ENCODE measurements around the gene CCDC15. TPM values are rescaled to one million over a fixed set of nuclear protein-coding genes. Genes with fewer than 3 reads are reported as not detected.
"Not testable (repeated sequence)": the region's sequence is repeated elsewhere in the genome, so short reads cannot be mapped to it uniquely, and the experiment has no call there.

Gene CCDC15
- total RNA-seq, 1 experiment from 2014 or later, result 11.5 TPM

GRCh38 chr11:125084057-125084416 is 130.0 kb downstream of the CCDC15 start:
- peaks cover 12% of the 10 kb centered on the region for H3K4me1 ChIP-seq
- H3K27ac ChIP-seq, result no peak overlapping the region
- H3K4me3 ChIP-seq, result no peak overlapping the region
- no peak for DNase-seq
- H3K27me3 ChIP-seq, result no peaks in the 10 kb centered on the region
- no peaks in the 10 kb centered on the region for H3K9me3 ChIP-seq (replicated peaks)
- no peaks in the 10 kb centered on the region for H3K36me3 ChIP-seq

GRCh38 chr11:125084761-125085231 is 130.8 kb downstream of the CCDC15 start:
- Histone ChIP-seq H3K9me3 (replicated peaks) (no peaks in the 10 kb centered on the region), H3K4me1 (peaks cover 12% of the 10 kb centered on the region), H3K27ac (no peak overlapping the region), H3K4me3 (no peak overlapping the region), H3K27me3 (no peaks in the 10 kb centered on the region), H3K36me3 (no peaks in the 10 kb centered on the region)
- DNase-seq, result no peak

- peaks cover 12% of the 10 kb centered on the region for H3K4me1 ChIP-seq
- no peaks in the 10 kb centered on the region for H3K36me3 ChIP-seq
- no peak overlapping the region for H3K4me3 ChIP-seq
- H3K9me3 ChIP-seq (replicated peaks), result no peaks in the 10 kb centered on the region
- no peaks in the 10 kb centered on the region for H3K27me3 ChIP-seq
- H3K27ac ChIP-seq, result no peak overlapping the region
- no peak for DNase-seq
Observed at GRCh38 chr11:125085301-125086081, 131.5 kb downstream of the CCDC15 start.

GRCh38 chr11:125086633-125087296 is 132.8 kb downstream of the CCDC15 start:
- Histone ChIP-seq H3K36me3 (no peaks in the 10 kb centered on the region), H3K9me3 (replicated peaks) (no peaks in the 10 kb centered on the region), H3K4me3 (no peak overlapping the region), H3K27me3 (no peaks in the 10 kb centered on the region), H3K27ac (no peak overlapping the region), H3K4me1 (peaks cover 16% of the 10 kb centered on the region)
- DNase-seq, result no peak

- DNase-seq, result no peak
- no peaks in the 10 kb centered on the region for H3K36me3 ChIP-seq
- no peaks in the 10 kb centered on the region for H3K9me3 ChIP-seq (replicated peaks)
- no peak overlapping the region for H3K4me3 ChIP-seq
- H3K27me3 ChIP-seq, result no peaks in the 10 kb centered on the region
- peaks cover 9% of the 10 kb centered on the region for H3K4me1 ChIP-seq
- no peak overlapping the region for H3K27ac ChIP-seq
Observed at GRCh38 chr11:125088123-125088522, 134.1 kb downstream of the CCDC15 start.

GRCh38 chr11:125088576-125089455 is 134.8 kb downstream of the CCDC15 start:
- H3K27ac ChIP-seq, result no peak overlapping the region
- H3K9me3 ChIP-seq (replicated peaks), result no peaks in the 10 kb centered on the region
- H3K4me1 ChIP-seq, result peaks cover 4% of the 10 kb centered on the region
- H3K4me3 ChIP-seq, result no peak overlapping the region
- H3K27me3 ChIP-seq, result no peaks in the 10 kb centered on the region
- H3K36me3 ChIP-seq, result no peaks in the 10 kb centered on the region
- no peak for DNase-seq

GRCh38 chr11:125089481-125089880 is 135.5 kb downstream of the CCDC15 start:
- not testable (repeated sequence) for H3K4me3 ChIP-seq; H3K27me3 ChIP-seq; H3K4me1 ChIP-seq; DNase-seq; H3K9me3 ChIP-seq (replicated peaks); H3K27ac ChIP-seq; H3K36me3 ChIP-seq

- H3K36me3 ChIP-seq; H3K27me3 ChIP-seq; H3K4me3 ChIP-seq; H3K27ac ChIP-seq; H3K9me3 ChIP-seq (replicated peaks); DNase-seq; H3K4me1 ChIP-seq: not testable (repeated sequence)
Observed at GRCh38 chr11:125090151-125090550, 136.1 kb downstream of the CCDC15 start.

- Histone ChIP-seq H3K4me3 (no peak overlapping the region), H3K9me3 (replicated peaks) (no peaks in the 10 kb centered on the region), H3K4me1 (peaks cover 4% of the 10 kb centered on the region), H3K36me3 (no peaks in the 10 kb centered on the region), H3K27me3 (no peaks in the 10 kb centered on the region), H3K27ac (no peak overlapping the region)
- DNase-seq, result no peak
Observed at GRCh38 chr11:125090816-125091215, 136.8 kb downstream of the CCDC15 start.

Other genes starting within 250 kb of the CCDC15 start
- gene NRGN, start 214.3 kb upstream of the CCDC15 start, total RNA-seq (2014; rRNA removed; shearing (Covaris generic)), result 4.5 and 4.6 TPM in 2 replicates
- not detected in 2 replicates for gene VSIG2, start 201.9 kb upstream of the CCDC15 start, total RNA-seq (2014; rRNA removed; shearing (Covaris generic))
- 0.16 TPM in 1 of 2 replicates, not detected in the other for gene ESAM, start 191.9 kb upstream of the CCDC15 start, total RNA-seq (2014; rRNA removed; shearing (Covaris generic))
- 9.2 and 12.6 TPM in 2 replicates for gene MSANTD2, start 153.8 kb upstream of the CCDC15 start, total RNA-seq (2014; rRNA removed; shearing (Covaris generic))
- 5.1 and 7.0 TPM in 2 replicates for gene ROBO3, start 88.8 kb upstream of the CCDC15 start, total RNA-seq (2014; rRNA removed; shearing (Covaris generic))
- gene ROBO4, start 56.3 kb upstream of the CCDC15 start, total RNA-seq (2014; rRNA removed; shearing (Covaris generic)), result 0.10 and 0.22 TPM in 2 replicates
- gene HEPN1, start 35.0 kb upstream of the CCDC15 start, total RNA-seq (2014; rRNA removed; shearing (Covaris generic)), result not detected in 2 replicates
- 0.05 TPM in 1 of 2 replicates, not detected in the other for gene HEPACAM, start 18.2 kb upstream of the CCDC15 start, total RNA-seq (2014; rRNA removed; shearing (Covaris generic))
- gene SLC37A2, start 109.1 kb downstream of the CCDC15 start, total RNA-seq (2014; rRNA removed; shearing (Covaris generic)), result 2.9 and 4.0 TPM in 2 replicates
- gene TMEM218, start 157.4 kb downstream of the CCDC15 start, total RNA-seq (2014; rRNA removed; shearing (Covaris generic)), result 19.1 and 22.0 TPM in 2 replicates
- 13.1 and 15.1 TPM in 2 replicates for gene PKNOX2, start 210.5 kb downstream of the CCDC15 start, total RNA-seq (2014; rRNA removed; shearing (Covaris generic))

Data from SJCRH30 (cell line).